ENCODE data around the gene DOK3. TPM values are rescaled to one million over a fixed set of nuclear protein-coding genes. Genes with fewer than 3 reads are reported as not detected.

DOK3 gene
- polyA plus RNA-seq, 3 donors = 62.8 to 196 (median 98.3) TPM

- Histone ChIP-seq H3K9ac (ENCODE audit: insufficient read depth, low read length, poor library complexity, severe bottlenecking) (peak overlapping the region; percentile 99), H3K79me2 (ENCODE audit: insufficient read depth, low read length) (peaks cover 73% of the 10 kb centered on the region), H3K4me3 (replicated peaks in 1 of 3; ENCODE audit: low read depth in 2 of 3, low read length in 3 of 3) (peak overlapping the region; percentile 82 to 100 (median 96)), H3K27me3 (ENCODE audit: control insufficient read depth in 2 of 2, insufficient read depth in 2 of 2, low read length in 2 of 2) (no peaks in the 10 kb centered on the region), H3K9me3 (replicated peaks in 1 of 2; ENCODE audit: control insufficient read depth in 1 of 2, insufficient read depth in 1 of 2, low read length in 2 of 2) (no peaks in the 10 kb centered on the region), H3K36me3 (replicated peaks in 1 of 2; ENCODE audit: control insufficient read depth in 1 of 2, insufficient read depth in 2 of 2, low read length in 2 of 2) (peaks cover 45 to 54% of the 10 kb centered on the region in 2 donors), H3K4me1 (ENCODE audit: control insufficient read depth in 1 of 2, insufficient read depth in 2 of 2, low read length in 2 of 2) (peaks cover 41 to 63% of the 10 kb centered on the region in 2 donors), H2AFZ (ENCODE audit: insufficient read depth, low read depth, low read length, poor library complexity, severe bottlenecking) (peak overlapping the region; percentile 69), H4K20me1 (ENCODE audit: insufficient read depth, low read length) (peaks cover 37% of the 10 kb centered on the region), H3K4me2 (replicated peaks; ENCODE audit: extremely low read depth, low read length, poor library complexity, severe bottlenecking) (peak overlapping the region; percentile 99), H3K27ac (ENCODE audit: low read depth in 1 of 2, low read length in 2 of 2) (peak overlapping the region; percentile 98 to 100)
- intact Hi-C loops (cut with micrococcal nuclease) = loop anchor here in 1 of 2 donors (2.0 kb wide), 1 partner anchor 34 kb away; no protein-coding TSS in a partner anchor
- Mint-ChIP-seq H3K9me3 (peaks cover 0 to 5% (median 0%) of the 10 kb centered on the region in 7 donors), H3K4me3 (peak overlapping the region; percentile 98 to 99), H3K27ac (peak overlapping the region; percentile 99 to 100 (median 99)), H3K4me1 (peaks cover 45% of the 10 kb centered on the region), H3K36me3 (peaks cover 56 to 75% of the 10 kb centered on the region in 2 donors), H3K27me3 (ENCODE audit: low read depth in 3 of 3) (peaks cover 0 to 9% (median 3%) of the 10 kb centered on the region in 3 donors)
- DNase-seq = peak; percentile 96 to 98 (median 97)
- 0% methylated on average over 15 of the region's 15 CpGs for WGBS (ENCODE audit: insufficient coverage)
- no peak for TF ChIP-seq CTCF (IDR thresholded peaks at IDR 0.05)
Measured at GRCh38 chr5:177510567-177511053, 984 bp upstream of the DOK3 start.

- peaks cover 0 to 9% (median 3%) of the 10 kb centered on the region in 3 donors for H3K27me3 Mint-ChIP-seq (ENCODE audit: low read depth in 3 of 3)
- peak overlapping the region; percentile 98 to 99 for H3K4me3 Mint-ChIP-seq
- Histone ChIP-seq H3K27ac (ENCODE audit: low read depth in 1 of 2, low read length in 2 of 2) (peak overlapping the region; percentile 98 to 100), H3K4me1 (ENCODE audit: control insufficient read depth in 1 of 2, insufficient read depth in 2 of 2, low read length in 2 of 2) (peaks cover 43 to 64% of the 10 kb centered on the region in 2 donors), H4K20me1 (ENCODE audit: insufficient read depth, low read length) (peaks cover 43% of the 10 kb centered on the region), H3K27me3 (ENCODE audit: control insufficient read depth in 2 of 2, insufficient read depth in 2 of 2, low read length in 2 of 2) (no peaks in the 10 kb centered on the region), H3K4me2 (replicated peaks; ENCODE audit: extremely low read depth, low read length, poor library complexity, severe bottlenecking) (peak overlapping the region; percentile 99), H3K79me2 (ENCODE audit: insufficient read depth, low read length) (peaks cover 73% of the 10 kb centered on the region), H3K9me3 (replicated peaks in 1 of 2; ENCODE audit: control insufficient read depth in 1 of 2, insufficient read depth in 1 of 2, low read length in 2 of 2) (no peaks in the 10 kb centered on the region), H2AFZ (ENCODE audit: insufficient read depth, low read depth, low read length, poor library complexity, severe bottlenecking) (no peak overlapping the region), H3K36me3 (replicated peaks in 1 of 2; ENCODE audit: control insufficient read depth in 1 of 2, insufficient read depth in 2 of 2, low read length in 2 of 2) (peaks cover 45 to 54% of the 10 kb centered on the region in 2 donors), H3K4me3 (replicated peaks in 1 of 3; ENCODE audit: low read depth in 2 of 3, low read length in 3 of 3) (peak overlapping the region; percentile 82 to 100 (median 96)), H3K9ac (ENCODE audit: insufficient read depth, low read length, poor library complexity, severe bottlenecking) (peak overlapping the region; percentile 99)
- H3K4me1 Mint-ChIP-seq = peaks cover 47% of the 10 kb centered on the region
- intact Hi-C loops (cut with micrococcal nuclease) = loop anchor here in 1 of 2 donors (2.0 to 10.0 kb wide), 3 partner anchors 15 to 195 kb away; partner anchors contain the start of gene MXD3
- TF ChIP-seq CTCF (IDR thresholded peaks at IDR 0.05) = no peak
- peaks cover 56 to 75% of the 10 kb centered on the region in 2 donors for H3K36me3 Mint-ChIP-seq
- WGBS (ENCODE audit: insufficient coverage) = 32% methylated on average over 11 of the region's 11 CpGs
- H3K9me3 Mint-ChIP-seq = peaks cover 0 to 5% (median 0%) of the 10 kb centered on the region in 7 donors
- peak in 1 of 3 donors; percentile 46 for DNase-seq
- H3K27ac Mint-ChIP-seq = peak overlapping the region; percentile 99 to 100 (median 99)
Measured at GRCh38 chr5:177509991-177510566, 453 bp upstream of the DOK3 start.

Measured in CD14-positive monocyte (primary cell).